H1 (cell line): ENCODE data around the gene TTC28. TPM values are rescaled to one million over a fixed set of nuclear protein-coding genes. Genes with fewer than 3 reads are reported as not detected.

ENCODE experiments used
- CHD1 ChIP-seq: IDR thresholded peaks from 2 replicates; pipeline ENCODE4 v1.6.1; 2012; ENCODE audit warnings: low read depth, low read length, improper control_type of control experiment
- GABPA ChIP-seq: IDR thresholded peaks from 2 replicates; pipeline ENCODE4 v1.6.1; 2011; ENCODE audit warnings: mild to moderate bottlenecking, low read length, moderate library complexity, borderline replicate concordance; ENCODE audit not compliant: insufficient read depth
- HDAC6 ChIP-seq: IDR thresholded peaks from one replicate; pipeline ENCODE4 v1.7.1; 2012; ENCODE audit warnings: low read depth, mild to moderate bottlenecking, inconsistent platforms, low read length, moderate library complexity
- KDM1A ChIP-seq: fragments of 200-600, 300-600 bp; sonication (generic); IDR thresholded peaks from 2 replicates; pipeline ENCODE4 v1.7.1; 2016; ENCODE audit warnings: mild to moderate bottlenecking, low read length, borderline replicate concordance
- POLR2AphosphoS5 ChIP-seq: IDR thresholded peaks from 2 replicates; pipeline ENCODE4 v1.6.1; 2011; ENCODE audit warnings: low read depth, low read length
- TAF1 ChIP-seq: IDR thresholded peaks from 2 replicates; pipeline ENCODE4 v1.6.1; 2011; ENCODE audit warnings: mild to moderate bottlenecking, low read depth, low read length
- TAF7 ChIP-seq: optimal IDR thresholded peaks from 2 replicates; pipeline ENCODE3; 2011; ENCODE audit warnings: low read depth, mild to moderate bottlenecking, inconsistent platforms, low read length, moderate library complexity, borderline replicate concordance
- polyA plus RNA-seq, 7 experiments: library from polyadenylated mRNA; depleted of rRNA in 3 of 7; stranded (reverse) in 5 of 7; unstranded in 2 of 7; fragments of >200 nt in 5 of 7; fragments of 200-250 nt in 2 of 7; gene quantifications; 1 replicate in 5 of 7; 2 replicates in 1 of 7; 4 replicates in 1 of 7; pipeline versions ENCODE4 v1.2.1 to v1.2.3, GENCODE V29; 2011 to 2013; ENCODE audit warnings: missing spikeins in 2 of 7, mixed read lengths in 2 of 7
- total RNA-seq: library from RNA; stranded (reverse); fragmentation: NEBNext Ultra II Directional; extraction: Animal tissue kit (Norgen Biotek cat#: 25700); gene quantifications from 2 replicates; pipeline ENCODE4 v1.2.1, GENCODE V29; 2021
- TF ChIP-seq, protein P1 (sequence below): IDR thresholded peaks from 2 replicates; pipeline ENCODE4 v1.6.1; 2012; ENCODE audit warnings: low read length, inconsistent platforms

The TTC28 gene
- total and polyA plus RNA-seq, 2 of the 8 experiments (the other 6 are each of a cell fraction or from before 2014, with no cell fraction given) = 2.6 to 12.6 TPM

- TF ChIP-seq, protein P1, sequence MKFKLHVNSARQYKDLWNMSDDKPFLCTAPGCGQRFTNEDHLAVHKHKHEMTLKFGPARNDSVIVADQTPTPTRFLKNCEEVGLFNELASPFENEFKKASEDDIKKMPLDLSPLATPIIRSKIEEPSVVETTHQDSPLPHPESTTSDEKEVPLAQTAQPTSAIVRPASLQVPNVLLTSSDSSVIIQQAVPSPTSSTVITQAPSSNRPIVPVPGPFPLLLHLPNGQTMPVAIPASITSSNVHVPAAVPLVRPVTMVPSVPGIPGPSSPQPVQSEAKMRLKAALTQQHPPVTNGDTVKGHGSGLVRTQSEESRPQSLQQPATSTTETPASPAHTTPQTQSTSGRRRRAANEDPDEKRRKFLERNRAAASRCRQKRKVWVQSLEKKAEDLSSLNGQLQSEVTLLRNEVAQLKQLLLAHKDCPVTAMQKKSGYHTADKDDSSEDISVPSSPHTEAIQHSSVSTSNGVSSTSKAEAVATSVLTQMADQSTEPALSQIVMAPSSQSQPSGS = no peak
- TF ChIP-seq HDAC6 (no peak), CHD1 (no peak), GABPA (no peak), KDM1A (no peak), TAF7 (no peak), POLR2AphosphoS5 (no peak), TAF1 (no peak)
These were observed 742.2 kb downstream of the TTC28 start (continued) for GRCh38 chr22:27937453-27937852.
